ENCODE measurements around the gene ASTN1.

Gene ASTN1

GRCh38 chr1:177142791-177143271 is 21.7 kb downstream of the ASTN1 start:
- no peak for DNase-seq (ENCODE audit: extremely low read depth, insufficient read length)
- no peaks in the 10 kb centered on the region for H3K27me3 ChIP-seq (replicated peaks; ENCODE audit: control insufficient read depth, insufficient read depth, low read length)
- TF ChIP-seq CTCF (IDR thresholded peaks at IDR 0.05; ENCODE audit: insufficient read depth, low read length, poor library complexity, severe bottlenecking): no peak
- H3K4me3 ChIP-seq (replicated peaks; ENCODE audit: low read depth, low read length): no peak overlapping the region
- H3K36me3 ChIP-seq (ENCODE audit: control insufficient read depth, insufficient read depth, low read length): no peaks in the 10 kb centered on the region

GRCh38 chr1:177142010-177142409 is 22.5 kb downstream of the ASTN1 start:
- TF ChIP-seq CTCF (IDR thresholded peaks at IDR 0.05; ENCODE audit: insufficient read depth, low read length, poor library complexity, severe bottlenecking): no peak
- no peak for DNase-seq (ENCODE audit: extremely low read depth, insufficient read length)
- no peaks in the 10 kb centered on the region for H3K36me3 ChIP-seq (ENCODE audit: control insufficient read depth, insufficient read depth, low read length)
- H3K27me3 ChIP-seq (replicated peaks; ENCODE audit: control insufficient read depth, insufficient read depth, low read length): no peaks in the 10 kb centered on the region
- H3K4me3 ChIP-seq (replicated peaks; ENCODE audit: low read depth, low read length): no peak overlapping the region

- Histone ChIP-seq H3K4me3 (replicated peaks; ENCODE audit: low read depth, low read length) (no peak overlapping the region), H3K36me3 (ENCODE audit: control insufficient read depth, insufficient read depth, low read length) (no peaks in the 10 kb centered on the region), H3K27me3 (replicated peaks; ENCODE audit: control insufficient read depth, insufficient read depth, low read length) (no peaks in the 10 kb centered on the region)
- DNase-seq (ENCODE audit: extremely low read depth, insufficient read length): no peak
- TF ChIP-seq CTCF (IDR thresholded peaks at IDR 0.05; ENCODE audit: insufficient read depth, low read length, poor library complexity, severe bottlenecking): no peak
These were observed 26.2 kb downstream of the ASTN1 start for GRCh38 chr1:177138347-177138746.

- Histone ChIP-seq H3K36me3 (ENCODE audit: control insufficient read depth, insufficient read depth, low read length) (no peaks in the 10 kb centered on the region), H3K27me3 (replicated peaks; ENCODE audit: control insufficient read depth, insufficient read depth, low read length) (no peaks in the 10 kb centered on the region), H3K4me3 (replicated peaks; ENCODE audit: low read depth, low read length) (no peak overlapping the region)
- no peak for TF ChIP-seq CTCF (IDR thresholded peaks at IDR 0.05; ENCODE audit: insufficient read depth, low read length, poor library complexity, severe bottlenecking)
- DNase-seq (ENCODE audit: extremely low read depth, insufficient read length): no peak
These were observed 26.7 kb downstream of the ASTN1 start for GRCh38 chr1:177137814-177138213.

- no peak for DNase-seq (ENCODE audit: extremely low read depth, insufficient read length)
- no peaks in the 10 kb centered on the region for H3K36me3 ChIP-seq (ENCODE audit: control insufficient read depth, insufficient read depth, low read length)
- TF ChIP-seq CTCF (IDR thresholded peaks at IDR 0.05; ENCODE audit: insufficient read depth, low read length, poor library complexity, severe bottlenecking): no peak
- no peaks in the 10 kb centered on the region; the same call in 1 of the 2 replicates for H3K27me3 ChIP-seq (replicated peaks; ENCODE audit: control insufficient read depth, insufficient read depth, low read length)
- no peak overlapping the region for H3K4me3 ChIP-seq (replicated peaks; ENCODE audit: low read depth, low read length)
These were observed 29.3 kb downstream of the ASTN1 start for GRCh38 chr1:177135250-177135649.

GRCh38 chr1:177133977-177134538 is 30.5 kb downstream of the ASTN1 start:
- H3K27me3 ChIP-seq (replicated peaks; ENCODE audit: control insufficient read depth, insufficient read depth, low read length): no peaks in the 10 kb centered on the region; the same call in 1 of the 2 replicates
- TF ChIP-seq CTCF (IDR thresholded peaks at IDR 0.05; ENCODE audit: insufficient read depth, low read length, poor library complexity, severe bottlenecking): no peak
- H3K4me3 ChIP-seq (replicated peaks; ENCODE audit: low read depth, low read length): no peak overlapping the region
- H3K36me3 ChIP-seq (ENCODE audit: control insufficient read depth, insufficient read depth, low read length): no peaks in the 10 kb centered on the region
- DNase-seq (ENCODE audit: extremely low read depth, insufficient read length): no peak

Measured in GM06990 (cell line).